Loucy (cell line): ENCODE results near the gene ACOXL.

Experiments used
- CTCF ChIP-seq: fragments of 200-600 bp; sonication (generic); conservative IDR thresholded peaks from 2 replicates; pipeline ENCODE4 v1.5.1; 2014; ENCODE audit warnings: mild to moderate bottlenecking, antibody characterized with exemption, low read length
- EZH2phosphoT487 ChIP-seq: fragments of 200-600 bp; IDR thresholded peaks from 2 replicates; pipeline ENCODE4 v1.6.1; 2018; ENCODE audit warnings: antibody characterized with exemption, mild to moderate bottlenecking, moderate library complexity, borderline replicate concordance

DNA sequence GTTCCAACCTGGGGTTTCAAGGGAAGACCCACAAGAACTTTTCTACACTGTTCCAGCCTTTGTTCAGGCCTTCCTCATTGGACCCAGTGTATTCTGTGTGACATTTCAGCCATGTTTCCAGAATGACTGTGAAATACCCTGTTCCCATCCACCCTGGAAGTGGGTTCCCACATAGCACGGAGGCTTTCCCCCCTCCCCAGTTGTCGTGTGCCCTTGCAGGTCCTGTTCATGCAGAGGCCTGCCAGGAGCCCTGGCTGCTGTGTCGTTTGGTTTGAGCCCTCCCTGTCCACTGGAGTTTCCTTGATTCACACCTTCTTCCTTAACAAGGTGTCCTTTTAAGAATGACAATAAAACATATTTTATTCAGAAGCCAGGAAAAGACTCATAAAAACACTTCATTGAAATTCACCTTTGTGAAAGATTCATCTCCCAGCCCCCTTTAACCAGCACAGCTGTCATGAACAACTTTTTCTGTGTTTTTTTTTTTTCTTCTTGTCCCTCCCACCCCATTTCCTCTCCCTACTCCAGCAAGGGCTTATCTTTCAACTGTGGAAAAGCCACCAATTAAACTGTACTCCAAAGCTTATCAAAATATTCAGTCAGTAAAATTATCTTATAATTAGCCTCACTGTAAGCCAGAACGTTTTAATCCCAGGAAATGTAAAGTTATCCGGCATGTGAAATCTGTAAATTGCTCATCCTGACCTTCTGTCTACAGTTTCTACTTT lies 106.4 kb downstream of the ACOXL start:
- no peak for TF ChIP-seq CTCF
- TF ChIP-seq EZH2phosphoT487, result no peak
